ENCODE measurements around the gene SF3A2.

SF3A2 gene

DNA sequence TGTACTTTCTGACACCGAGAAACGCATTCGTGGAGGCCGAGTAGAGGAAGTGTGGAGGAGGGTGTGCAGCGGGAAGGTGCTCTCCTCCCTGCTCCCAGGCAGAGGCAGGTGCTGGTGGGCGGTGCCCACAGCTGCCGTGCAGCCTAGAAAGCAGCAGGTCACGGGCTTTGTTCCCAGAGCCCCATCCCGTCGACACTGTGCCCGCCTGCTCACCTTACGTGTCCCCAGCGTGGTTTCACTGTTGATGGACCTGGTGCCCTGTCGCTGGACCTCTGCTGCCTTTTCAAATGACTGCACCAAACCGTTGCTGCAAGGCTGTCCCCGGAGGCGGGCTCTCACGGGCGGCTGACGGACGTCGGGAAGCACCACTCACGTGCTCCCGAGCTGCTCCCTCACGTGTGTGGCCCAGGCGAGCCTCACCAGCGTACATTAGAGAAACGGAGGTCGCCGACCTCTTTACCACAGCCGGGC is 21.3 kb upstream of the SF3A2 start:
- WGBS, 2 donors (ENCODE audit: extremely low coverage in 2 of 2, insufficient read length in 2 of 2, insufficient replicate concordance in 1 of 2): no CpG with 5 or more reads among the region's 31 CpGs
- no peaks in the 10 kb centered on the region for H3K4me1 ChIP-seq (ENCODE audit: control insufficient read depth in 2 of 2, insufficient read depth in 1 of 2, low read depth in 1 of 2, low read length in 2 of 2)
- H3K23ac ChIP-seq (ENCODE audit: low read depth, low read length, poor library complexity): peak overlapping the region; percentile 31
- H2AK5ac ChIP-seq (ENCODE audit: low read depth, low read length): no peak overlapping the region
- H3K4me2 ChIP-seq (ENCODE audit: insufficient read depth, low read length, poor library complexity, severe bottlenecking): no peak overlapping the region
- H4K91ac ChIP-seq (ENCODE audit: low read depth, low read length, poor library complexity): no peak overlapping the region
- H3K27me3 ChIP-seq (ENCODE audit: control insufficient read depth in 3 of 3, insufficient read depth in 3 of 3, low read depth in 1 of 3, low read length in 3 of 3): no peaks in the 10 kb centered on the region
- no peak overlapping the region for H3K4ac ChIP-seq (ENCODE audit: low read length)
- no peak overlapping the region for H3K4me3 ChIP-seq (ENCODE audit: low read length in 2 of 2)
- peaks cover 20% of the 10 kb centered on the region for H3K79me1 ChIP-seq (ENCODE audit: low read depth, low read length)
- no peak overlapping the region for H3K9ac ChIP-seq (ENCODE audit: low read depth, low read length, poor library complexity)
- H4K8ac ChIP-seq (ENCODE audit: low read depth, low read length): no peak overlapping the region
- H3K9me3 ChIP-seq (replicated peaks in 1 of 2; ENCODE audit: control insufficient read depth in 2 of 2, insufficient read depth in 1 of 2, low read depth in 1 of 2, low read length in 2 of 2): peaks cover 0 to 3% of the 10 kb centered on the region in 2 donors
- H3K36me3 ChIP-seq (replicated peaks in 1 of 2; ENCODE audit: control insufficient read depth in 2 of 2, insufficient read depth in 2 of 2, low read length in 2 of 2): peaks cover 73 to 96% of the 10 kb centered on the region in 2 donors
- H2BK5ac ChIP-seq (ENCODE audit: low read length): no peak overlapping the region
- H2BK12ac ChIP-seq (ENCODE audit: low read length): no peak overlapping the region
- no peak overlapping the region for H2BK120ac ChIP-seq (ENCODE audit: low read depth, low read length)
- H3K14ac ChIP-seq (ENCODE audit: low read length): peak overlapping the region; percentile 82
- H2BK15ac ChIP-seq (ENCODE audit: low read length): no peak overlapping the region
- no peak for DNase-seq (ENCODE audit: low spot score)
- no peak overlapping the region for H3K27ac ChIP-seq (replicated peaks; ENCODE audit: low read length)
- H3K18ac ChIP-seq (ENCODE audit: low read length): no peak overlapping the region
- no peak overlapping the region for H2AFZ ChIP-seq (ENCODE audit: low read length)

GRCh38 chr19:2216361-2217225 is 20.0 kb upstream of the SF3A2 start:
- Histone ChIP-seq H2BK5ac (ENCODE audit: low read length) (peak overlapping the region; percentile 24), H4K8ac (ENCODE audit: low read depth, low read length) (no peak overlapping the region), H3K27me3 (ENCODE audit: control insufficient read depth in 3 of 3, insufficient read depth in 3 of 3, low read depth in 1 of 3, low read length in 3 of 3) (no peaks in the 10 kb centered on the region), H3K9ac (ENCODE audit: low read depth, low read length, poor library complexity) (peak overlapping the region; percentile 63), H3K9me3 (replicated peaks in 1 of 2; ENCODE audit: control insufficient read depth in 2 of 2, insufficient read depth in 1 of 2, low read depth in 1 of 2, low read length in 2 of 2) (no peaks in the 10 kb centered on the region), H3K23ac (ENCODE audit: low read depth, low read length, poor library complexity) (peak overlapping the region; percentile 85), H3K4ac (ENCODE audit: low read length) (no peak overlapping the region), H3K36me3 (replicated peaks in 1 of 2; ENCODE audit: control insufficient read depth in 2 of 2, insufficient read depth in 2 of 2, low read length in 2 of 2) (peaks cover 64 to 96% of the 10 kb centered on the region in 2 donors), H2AK5ac (ENCODE audit: low read depth, low read length) (no peak overlapping the region), H2AFZ (ENCODE audit: low read length) (no peak overlapping the region), H3K4me2 (ENCODE audit: insufficient read depth, low read length, poor library complexity, severe bottlenecking) (no peak overlapping the region), H2BK12ac (ENCODE audit: low read length) (no peak overlapping the region), H2BK120ac (ENCODE audit: low read depth, low read length) (peak overlapping the region; percentile 52), H3K4me3 (ENCODE audit: low read length in 2 of 2) (no peak overlapping the region), H2BK15ac (ENCODE audit: low read length) (no peak overlapping the region), H3K14ac (ENCODE audit: low read length) (peak overlapping the region; percentile 82), H3K79me1 (ENCODE audit: low read depth, low read length) (peaks cover 14% of the 10 kb centered on the region), H4K91ac (ENCODE audit: low read depth, low read length, poor library complexity) (no peak overlapping the region), H3K27ac (replicated peaks; ENCODE audit: low read length) (no peak overlapping the region), H3K18ac (ENCODE audit: low read length) (peak overlapping the region; percentile 2), H3K4me1 (ENCODE audit: control insufficient read depth in 2 of 2, insufficient read depth in 1 of 2, low read depth in 1 of 2, low read length in 2 of 2) (no peaks in the 10 kb centered on the region)
- DNase-seq (ENCODE audit: low spot score): no peak
- WGBS, 2 donors (ENCODE audit: extremely low coverage in 2 of 2, insufficient read length in 2 of 2, insufficient replicate concordance in 1 of 2): no CpG with 5 or more reads among the region's 43 CpGs

GRCh38 chr19:2217591-2217990 is 19.0 kb upstream of the SF3A2 start:
- Histone ChIP-seq H2AK5ac (ENCODE audit: low read depth, low read length) (no peak overlapping the region), H3K4me3 (ENCODE audit: low read length in 2 of 2) (no peak overlapping the region), H2AFZ (ENCODE audit: low read length) (no peak overlapping the region), H2BK5ac (ENCODE audit: low read length) (peak overlapping the region; percentile 11), H2BK15ac (ENCODE audit: low read length) (no peak overlapping the region), H3K9ac (ENCODE audit: low read depth, low read length, poor library complexity) (no peak overlapping the region), H3K4me1 (ENCODE audit: control insufficient read depth in 2 of 2, insufficient read depth in 1 of 2, low read depth in 1 of 2, low read length in 2 of 2) (no peaks in the 10 kb centered on the region), H4K8ac (ENCODE audit: low read depth, low read length) (no peak overlapping the region), H3K27ac (replicated peaks; ENCODE audit: low read length) (no peak overlapping the region), H3K18ac (ENCODE audit: low read length) (no peak overlapping the region), H2BK12ac (ENCODE audit: low read length) (no peak overlapping the region), H3K79me1 (ENCODE audit: low read depth, low read length) (peaks cover 17% of the 10 kb centered on the region), H4K91ac (ENCODE audit: low read depth, low read length, poor library complexity) (no peak overlapping the region), H3K14ac (ENCODE audit: low read length) (no peak overlapping the region), H3K4ac (ENCODE audit: low read length) (no peak overlapping the region), H2BK120ac (ENCODE audit: low read depth, low read length) (no peak overlapping the region), H3K9me3 (replicated peaks in 1 of 2; ENCODE audit: control insufficient read depth in 2 of 2, insufficient read depth in 1 of 2, low read depth in 1 of 2, low read length in 2 of 2) (no peaks in the 10 kb centered on the region), H3K4me2 (ENCODE audit: insufficient read depth, low read length, poor library complexity, severe bottlenecking) (no peak overlapping the region), H3K23ac (ENCODE audit: low read depth, low read length, poor library complexity) (peak overlapping the region; percentile 85), H3K27me3 (ENCODE audit: control insufficient read depth in 3 of 3, insufficient read depth in 3 of 3, low read depth in 1 of 3, low read length in 3 of 3) (no peaks in the 10 kb centered on the region), H3K36me3 (replicated peaks in 1 of 2; ENCODE audit: control insufficient read depth in 2 of 2, insufficient read depth in 2 of 2, low read length in 2 of 2) (peaks cover 59 to 95% of the 10 kb centered on the region in 2 donors)
- WGBS, 2 donors (ENCODE audit: extremely low coverage in 2 of 2, insufficient read length in 2 of 2, insufficient replicate concordance in 1 of 2): no CpG with 5 or more reads among the region's 22 CpGs
- DNase-seq (ENCODE audit: low spot score): no peak

GRCh38 chr19:2219726-2220125 is 16.9 kb upstream of the SF3A2 start:
- H2BK15ac ChIP-seq (ENCODE audit: low read length): no peak overlapping the region
- H3K23ac ChIP-seq (ENCODE audit: low read depth, low read length, poor library complexity): peak overlapping the region; percentile 3
- H3K27ac ChIP-seq (replicated peaks; ENCODE audit: low read length): no peak overlapping the region
- H2BK120ac ChIP-seq (ENCODE audit: low read depth, low read length): no peak overlapping the region
- H2BK5ac ChIP-seq (ENCODE audit: low read length): no peak overlapping the region
- H3K14ac ChIP-seq (ENCODE audit: low read length): no peak overlapping the region
- no peak overlapping the region for H3K4ac ChIP-seq (ENCODE audit: low read length)
- WGBS, 2 donors (ENCODE audit: extremely low coverage in 2 of 2, insufficient read length in 2 of 2, insufficient replicate concordance in 1 of 2): no CpG with 5 or more reads among the region's 21 CpGs
- no peak for DNase-seq (ENCODE audit: low spot score)
- no peak overlapping the region for H3K18ac ChIP-seq (ENCODE audit: low read length)
- H3K9ac ChIP-seq (ENCODE audit: low read depth, low read length, poor library complexity): peak overlapping the region; percentile 4
- no peak overlapping the region for H2AK5ac ChIP-seq (ENCODE audit: low read depth, low read length)
- no peak overlapping the region for H3K4me2 ChIP-seq (ENCODE audit: insufficient read depth, low read length, poor library complexity, severe bottlenecking)
- no peak overlapping the region for H2AFZ ChIP-seq (ENCODE audit: low read length)
- no peak overlapping the region for H3K4me3 ChIP-seq (ENCODE audit: low read length in 2 of 2)
- H3K27me3 ChIP-seq (ENCODE audit: control insufficient read depth in 3 of 3, insufficient read depth in 3 of 3, low read depth in 1 of 3, low read length in 3 of 3): no peaks in the 10 kb centered on the region
- H3K4me1 ChIP-seq (ENCODE audit: control insufficient read depth in 2 of 2, insufficient read depth in 1 of 2, low read depth in 1 of 2, low read length in 2 of 2): no peaks in the 10 kb centered on the region
- H3K9me3 ChIP-seq (replicated peaks in 1 of 2; ENCODE audit: control insufficient read depth in 2 of 2, insufficient read depth in 1 of 2, low read depth in 1 of 2, low read length in 2 of 2): no peaks in the 10 kb centered on the region
- peak overlapping the region; percentile 43 for H4K8ac ChIP-seq (ENCODE audit: low read depth, low read length)
- H4K91ac ChIP-seq (ENCODE audit: low read depth, low read length, poor library complexity): no peak overlapping the region
- H3K79me1 ChIP-seq (ENCODE audit: low read depth, low read length): peaks cover 16% of the 10 kb centered on the region
- H3K36me3 ChIP-seq (replicated peaks in 1 of 2; ENCODE audit: control insufficient read depth in 2 of 2, insufficient read depth in 2 of 2, low read length in 2 of 2): peaks cover 48 to 90% of the 10 kb centered on the region in 2 donors
- H2BK12ac ChIP-seq (ENCODE audit: low read length): peak overlapping the region; percentile 10
